Neutrophil (primary cell): ENCODE data around the gene PLXNA4.

Experiments
- H3K27ac ChIP-seq: fragments of 200-600 bp; sonication (generic); 2 replicates; pipeline ENCODE4 v1.5.1; 2016; ENCODE audit warnings: mild to moderate bottlenecking, moderate library complexity
- H3K27me3 ChIP-seq: fragments of 200-600 bp; sonication (generic); 2 replicates; pipeline ENCODE4 v1.6.0; 2016; ENCODE audit warnings: mild to moderate bottlenecking
- H3K36me3 ChIP-seq: fragments of 200-600 bp; sonication (generic); 2 replicates; pipeline ENCODE4 v1.5.1; 2017
- H3K4me1 ChIP-seq, 2 experiments: fragments of 200-600 bp in 1 of 2; sonication (generic) in 1 of 2; 1 replicate in 1 of 2; 2 replicates in 1 of 2; pipeline versions ENCODE4 v1.5.1 to v1.6.1; 2013 to 2016; ENCODE audit warnings: low read depth in 1 of 2, low read length in 1 of 2, mild to moderate bottlenecking in 1 of 2, moderate library complexity in 1 of 2; ENCODE audit not compliant: control insufficient read depth in 1 of 2, insufficient read depth in 1 of 2
- H3K4me3 ChIP-seq, 2 experiments: fragments of 200-600 bp in 1 of 2; sonication (generic) in 1 of 2; 1 replicate in 1 of 2; 2 replicates in 1 of 2; pipeline ENCODE4 v1.5.1; 2013 to 2016; ENCODE audit warnings: low read depth in 1 of 2, low read length in 1 of 2, mild to moderate bottlenecking in 1 of 2, moderate library complexity in 1 of 2
- H3K9me3 ChIP-seq: fragments of 200-600 bp; sonication (generic); 2 replicates; pipeline ENCODE4 v1.5.1; 2016
- TF ChIP-seq, protein P1 (sequence below): fragments of 200-600 bp; sonication (generic); IDR thresholded peaks from 2 replicates; pipeline ENCODE4 v1.5.1; 2016; ENCODE audit warnings: antibody characterized with exemption

The PLXNA4 gene

DNA sequence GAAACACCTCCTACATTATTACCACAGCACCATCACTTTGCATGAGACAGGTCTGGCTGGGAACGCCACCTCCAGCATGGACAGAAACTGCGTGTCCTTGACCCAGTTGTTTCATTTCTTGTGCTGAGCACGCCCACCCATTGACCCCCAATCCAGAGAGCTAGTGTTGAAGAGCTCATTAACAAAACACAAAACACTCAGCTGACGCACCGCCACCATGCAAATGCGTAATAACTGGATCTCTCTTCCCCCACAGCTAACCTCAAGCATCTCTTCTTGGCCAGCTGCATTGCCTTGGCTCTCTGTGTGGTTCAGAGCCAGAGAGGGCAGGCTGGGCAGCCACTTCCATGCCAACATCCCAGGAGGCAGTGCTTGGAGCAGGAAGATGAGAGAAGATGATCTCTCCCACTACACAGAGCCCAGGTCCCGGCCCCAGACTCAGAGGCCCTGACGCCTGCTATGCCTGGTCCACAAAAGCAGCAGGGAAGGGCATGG lies 173.5 kb downstream of the PLXNA4 start:
- no peak overlapping the region for H3K4me3 ChIP-seq
- H3K4me1 ChIP-seq, result no peaks in the 10 kb centered on the region
- TF ChIP-seq, protein P1, sequence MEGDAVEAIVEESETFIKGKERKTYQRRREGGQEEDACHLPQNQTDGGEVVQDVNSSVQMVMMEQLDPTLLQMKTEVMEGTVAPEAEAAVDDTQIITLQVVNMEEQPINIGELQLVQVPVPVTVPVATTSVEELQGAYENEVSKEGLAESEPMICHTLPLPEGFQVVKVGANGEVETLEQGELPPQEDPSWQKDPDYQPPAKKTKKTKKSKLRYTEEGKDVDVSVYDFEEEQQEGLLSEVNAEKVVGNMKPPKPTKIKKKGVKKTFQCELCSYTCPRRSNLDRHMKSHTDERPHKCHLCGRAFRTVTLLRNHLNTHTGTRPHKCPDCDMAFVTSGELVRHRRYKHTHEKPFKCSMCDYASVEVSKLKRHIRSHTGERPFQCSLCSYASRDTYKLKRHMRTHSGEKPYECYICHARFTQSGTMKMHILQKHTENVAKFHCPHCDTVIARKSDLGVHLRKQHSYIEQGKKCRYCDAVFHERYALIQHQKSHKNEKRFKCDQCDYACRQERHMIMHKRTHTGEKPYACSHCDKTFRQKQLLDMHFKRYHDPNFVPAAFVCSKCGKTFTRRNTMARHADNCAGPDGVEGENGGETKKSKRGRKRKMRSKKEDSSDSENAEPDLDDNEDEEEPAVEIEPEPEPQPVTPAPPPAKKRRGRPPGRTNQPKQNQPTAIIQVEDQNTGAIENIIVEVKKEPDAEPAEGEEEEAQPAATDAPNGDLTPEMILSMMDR, result no peak
- H3K27me3 ChIP-seq, result no peaks in the 10 kb centered on the region
- H3K9me3 ChIP-seq, result no peaks in the 10 kb centered on the region
- no peak overlapping the region for H3K27ac ChIP-seq
- H3K36me3 ChIP-seq, result no peaks in the 10 kb centered on the region

DNA sequence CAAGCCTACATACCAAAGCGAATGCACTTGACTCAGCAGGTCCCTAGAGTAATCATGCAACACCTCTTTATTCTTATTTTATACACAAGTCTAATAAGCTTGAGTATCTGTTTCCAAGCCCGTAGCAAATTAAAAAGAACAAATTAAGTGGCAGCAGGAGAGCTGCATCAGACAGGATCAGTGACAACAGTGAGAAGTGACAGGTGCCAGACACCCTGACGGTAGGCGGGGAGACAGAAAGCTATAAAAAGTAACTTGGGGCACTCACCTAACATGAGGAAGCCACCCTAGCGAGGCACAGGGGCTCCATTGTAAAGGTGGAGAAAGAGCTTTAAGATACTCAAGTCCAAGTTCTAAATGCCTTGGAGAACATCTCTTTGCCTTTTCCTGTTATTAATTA lies 174.2 kb downstream of the PLXNA4 start:
- TF ChIP-seq, protein P1, result no peak
- Histone ChIP-seq H3K4me1 (no peaks in the 10 kb centered on the region), H3K36me3 (no peaks in the 10 kb centered on the region), H3K4me3 (no peak overlapping the region), H3K27me3 (no peaks in the 10 kb centered on the region), H3K27ac (no peak overlapping the region), H3K9me3 (no peaks in the 10 kb centered on the region)

DNA sequence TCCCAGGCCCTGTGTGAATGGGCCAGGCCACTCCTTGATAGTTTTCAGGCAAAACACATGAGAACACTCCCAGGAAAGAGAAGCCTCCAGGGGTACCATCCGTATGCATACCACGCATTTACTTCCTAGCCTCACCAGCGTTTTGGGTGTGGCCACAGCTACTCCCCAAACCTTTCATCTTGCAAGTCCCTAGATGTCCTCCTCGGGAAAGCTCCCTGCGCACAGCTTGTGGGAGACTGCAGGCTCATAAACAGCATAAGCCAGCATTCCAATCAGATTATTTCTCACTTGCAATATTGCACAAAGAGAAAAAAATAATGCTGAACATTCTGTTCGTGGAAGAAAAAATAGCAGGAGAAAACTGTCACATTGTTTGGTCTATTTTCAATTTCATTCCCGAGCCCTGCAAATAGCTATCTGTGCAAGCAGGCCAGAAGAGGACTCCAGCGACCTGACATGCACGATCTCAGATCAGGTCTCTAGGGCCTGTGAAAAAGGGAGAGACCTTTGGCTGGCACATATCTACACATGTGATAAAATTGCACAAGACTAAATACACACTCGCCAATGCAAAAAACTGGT lies 175.6 kb downstream of the PLXNA4 start:
- Histone ChIP-seq H3K27me3 (no peaks in the 10 kb centered on the region), H3K27ac (no peak overlapping the region), H3K36me3 (no peaks in the 10 kb centered on the region), H3K4me1 (no peaks in the 10 kb centered on the region), H3K9me3 (no peaks in the 10 kb centered on the region), H3K4me3 (no peak overlapping the region)
- TF ChIP-seq, protein P1, result no peak

DNA sequence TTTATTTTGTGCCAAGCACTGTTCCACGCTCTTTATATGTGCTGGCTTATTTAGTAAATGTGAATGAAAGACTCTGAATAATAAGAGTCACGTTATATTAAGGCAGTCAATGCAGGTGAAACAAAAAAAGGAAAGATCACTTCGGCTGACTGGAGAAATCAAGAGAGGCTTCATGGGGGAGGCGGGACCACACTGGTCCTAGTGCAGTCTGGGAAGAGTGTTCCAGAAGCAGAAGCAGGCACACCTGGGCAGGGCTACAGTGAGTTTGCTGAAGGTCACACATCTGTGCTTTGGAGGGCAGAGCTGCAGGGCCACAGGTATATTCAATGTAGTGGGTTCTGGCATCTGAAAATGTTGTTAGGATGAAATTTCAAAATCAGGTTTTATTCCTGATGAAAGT lies 176.9 kb downstream of the PLXNA4 start:
- Histone ChIP-seq H3K4me1 (no peaks in the 10 kb centered on the region), H3K36me3 (no peaks in the 10 kb centered on the region), H3K9me3 (no peaks in the 10 kb centered on the region), H3K27me3 (no peaks in the 10 kb centered on the region), H3K27ac (no peak overlapping the region), H3K4me3 (no peak overlapping the region)
- TF ChIP-seq, protein P1, result no peak

DNA sequence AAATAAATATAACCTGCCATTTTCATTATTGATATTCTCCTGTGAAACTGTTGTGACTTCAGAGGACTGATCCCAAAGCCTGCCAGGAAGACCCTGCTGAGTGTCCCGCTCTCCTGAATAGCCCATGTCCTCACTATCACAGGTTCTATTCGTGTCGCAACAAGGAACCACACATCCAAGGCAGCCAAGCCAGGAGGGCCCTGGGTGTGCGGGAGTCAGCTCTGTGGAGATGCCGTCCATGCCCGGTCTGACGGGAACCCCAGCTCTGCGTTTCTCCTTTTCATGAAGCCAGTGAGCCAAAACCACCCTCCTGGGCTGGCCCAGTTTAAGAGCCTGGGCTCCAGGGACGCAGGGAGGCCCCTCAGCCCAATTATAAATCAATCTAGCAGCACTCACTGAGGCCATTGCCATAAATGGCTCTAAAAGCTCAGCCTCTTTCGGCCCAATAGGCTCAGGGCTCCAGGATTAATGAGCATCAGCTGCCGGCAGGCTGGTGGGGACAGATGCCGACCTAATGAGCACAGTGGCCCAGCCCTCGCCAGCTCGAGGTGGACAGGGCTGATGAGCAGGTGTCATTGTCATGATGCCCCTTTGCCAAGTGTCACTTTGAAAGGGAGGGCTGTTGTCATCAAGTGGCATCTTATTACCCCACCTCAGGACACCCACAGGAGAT lies 177.9 kb downstream of the PLXNA4 start:
- no peaks in the 10 kb centered on the region for H3K36me3 ChIP-seq
- no peaks in the 10 kb centered on the region for H3K9me3 ChIP-seq
- TF ChIP-seq, protein P1, result no peak
- H3K4me1 ChIP-seq, result no peaks in the 10 kb centered on the region
- no peaks in the 10 kb centered on the region for H3K27me3 ChIP-seq
- no peak overlapping the region for H3K4me3 ChIP-seq
- no peak overlapping the region for H3K27ac ChIP-seq
